22Rv1 (cell line): ENCODE data around the gene CDH16.

Source experiments
- CTCF ChIP-seq: fragments of 450-650 bp; IDR thresholded peaks from 2 replicates; pipeline ENCODE4 v1.5.1; 2017; ENCODE audit warnings: mild to moderate bottlenecking
- ZFX ChIP-seq: fragments of 450-650 bp; IDR thresholded peaks from 2 replicates; pipeline ENCODE4 v1.6.1; 2017; ENCODE audit warnings: antibody characterized with exemption, borderline replicate concordance

DNA sequence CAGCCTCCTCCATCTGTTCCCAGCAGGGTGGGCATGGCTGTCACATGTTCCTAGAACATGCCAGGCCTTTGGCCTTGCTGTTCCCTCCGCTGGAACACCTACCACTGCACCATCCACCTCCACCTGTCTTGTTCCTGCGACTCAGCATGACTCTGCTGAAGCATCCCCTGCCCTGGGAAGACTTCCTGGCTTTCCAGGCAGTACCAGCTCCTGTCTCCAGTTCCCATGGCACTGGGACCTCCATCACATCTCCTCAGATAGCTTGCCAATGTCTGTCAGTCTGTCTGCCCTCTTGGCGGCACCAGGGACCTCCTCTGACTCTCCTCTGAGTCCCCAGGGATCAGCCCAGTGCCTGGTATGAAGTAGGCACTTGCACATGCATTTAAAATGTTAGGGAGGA is 22.7 kb downstream of the CDH16 start:
- no peak for TF ChIP-seq CTCF
- no peak for TF ChIP-seq ZFX
